SK-N-SH (cell line): ENCODE results near the gene KANSL3. TPM values are rescaled to one million over a fixed set of nuclear protein-coding genes. Genes with fewer than 3 reads are reported as not detected.

Experiments
- CTCF ChIA-PET: fragments of 300-600, 350-600 bp; formaldehyde crosslinking; extraction: SDS; loops from one replicate; lab custom pipeline; 2021; lab: Yijun Ruan, JAX
- POLR2A ChIA-PET: fragments of 350-600 bp; sonication (Branson Sonifier 250); formaldehyde crosslinking; extraction: SDS; loops from one replicate; lab custom pipeline; 2020; ENCODE audit warnings: antibody characterized with exemption, inconsistent platforms; lab: Yijun Ruan, JAX
- DNase-seq: peaks from one replicate; pipeline ENCODE4 v3.0.0; 2012
- H2AFZ ChIP-seq: fragments of 200-600 bp; sonication (generic); 2 replicates; pipeline ENCODE4 v1.8.1; 2016; ENCODE audit warnings: antibody characterized with exemption, mild to moderate bottlenecking, low read depth
- H3F3A ChIP-seq: fragments of 200-600 bp; sonication (generic); replicated peaks from 2 replicates; pipeline ENCODE3; 2016; ENCODE audit warnings: antibody characterized with exemption, mild to moderate bottlenecking; ENCODE audit not compliant: insufficient read depth
- H3K27ac ChIP-seq, 2 experiments: fragments of 200-500 bp in 1 of 2; fragments of 200-600 bp in 1 of 2; sonication (Bioruptor generic) in 1 of 2; sonication (generic), shearing (Covaris generic) in 1 of 2; 2 replicates each; pipeline versions ENCODE4 v1.5.1 to v1.6.1; 2014 to 2016; ENCODE audit warnings: low read depth in 2 of 2, inconsistent platforms in 1 of 2, low read length in 1 of 2, mild to moderate bottlenecking in 1 of 2, mixed read lengths in 1 of 2
- H3K27me3 ChIP-seq: fragments of 200-600 bp; sonication (generic), shearing (Covaris generic); 2 replicates; pipeline ENCODE4 v1.6.1; 2016; ENCODE audit warnings: mixed run types; ENCODE audit not compliant: insufficient read depth
- H3K36me3 ChIP-seq, 2 experiments: fragments of 200-500 bp in 1 of 2; fragments of 200-600 bp in 1 of 2; sonication (Bioruptor generic) in 1 of 2; sonication (generic) in 1 of 2; replicated peaks in 1 of 2; 2 replicates each; pipeline versions ENCODE3 to v1.5.1; 2014 to 2016; ENCODE audit warnings: low read length in 1 of 2, mild to moderate bottlenecking in 1 of 2; ENCODE audit not compliant: insufficient read depth in 2 of 2, control insufficient read depth in 1 of 2
- H3K4me1 ChIP-seq, 2 experiments: fragments of 200-500 bp in 1 of 2; fragments of 200-600 bp in 1 of 2; sonication (Bioruptor generic) in 1 of 2; sonication (generic), shearing (Covaris generic) in 1 of 2; 2 replicates each; pipeline versions ENCODE4 v1.5.1 to v1.6.1; 2014 to 2016; ENCODE audit warnings: low read depth in 1 of 2, low read length in 1 of 2, mixed run types in 1 of 2; ENCODE audit not compliant: insufficient read depth in 2 of 2, control insufficient read depth in 1 of 2
- H3K4me2 ChIP-seq: fragments of 200-600 bp; sonication (generic), shearing (Covaris generic); 2 replicates; pipeline ENCODE4 v1.6.1; 2017; ENCODE audit warnings: mixed run types
- H3K4me3 ChIP-seq, 2 experiments: fragments of 200-500 bp in 1 of 2; fragments of 200-600 bp in 1 of 2; sonication (Bioruptor generic) in 1 of 2; sonication (generic), shearing (Covaris generic) in 1 of 2; 2 replicates each; pipeline versions ENCODE4 v1.5.1 to v1.8.1; 2014 to 2016; ENCODE audit warnings: low read depth in 2 of 2, inconsistent platforms in 1 of 2, low read length in 1 of 2, mild to moderate bottlenecking in 1 of 2, mixed read lengths in 1 of 2, moderate library complexity in 1 of 2
- H3K79me2 ChIP-seq: fragments of 200-600 bp; sonication (generic); 2 replicates; pipeline ENCODE4 v1.8.1; 2017; ENCODE audit warnings: mild to moderate bottlenecking; ENCODE audit not compliant: insufficient read depth
- H3K9ac ChIP-seq: fragments of 200-600 bp; sonication (generic); 2 replicates; pipeline ENCODE4 v1.6.1; 2017; ENCODE audit warnings: mixed run types
- H3K9me2 ChIP-seq: fragments of 200-600 bp; sonication (generic); 2 replicates; pipeline ENCODE4 v1.6.1; 2017; ENCODE audit warnings: mixed run types
- H3K9me3 ChIP-seq: fragments of 200-600 bp; sonication (generic); 2 replicates; pipeline ENCODE4 v1.6.1; 2017; ENCODE audit warnings: mixed run types, mild to moderate bottlenecking, moderate library complexity
- H4K20me1 ChIP-seq: fragments of 200-600 bp; sonication (generic); 2 replicates; pipeline ENCODE4 v1.6.1; 2017; ENCODE audit warnings: mild to moderate bottlenecking, mixed run types; ENCODE audit not compliant: insufficient read depth
- EP300 ChIP-seq, 2 experiments: IDR thresholded peaks; 2 replicates each; pipeline versions ENCODE4 v1.4.0 to v1.6.1; 2012; ENCODE audit warnings: borderline replicate concordance in 1 of 2, low read depth in 1 of 2, low read length in 1 of 2
- EZH2phosphoT487 ChIP-seq: fragments of 200-600 bp; sonication (generic); IDR thresholded peaks from 2 replicates; pipeline ENCODE4 v1.6.1; 2017; ENCODE audit warnings: low read depth, mixed run types, mild to moderate bottlenecking, antibody characterized with exemption, moderate library complexity, borderline replicate concordance
- FOXJ3 ChIP-seq: sonication (generic); formaldehyde crosslinking; IDR thresholded peaks from 2 replicates; pipeline ENCODE4 v1.5.1; 2020; ENCODE audit warnings: mild to moderate bottlenecking, missing genetic modification reagents
- GABPA ChIP-seq: IDR thresholded peaks from 2 replicates; pipeline ENCODE4 v1.4.0; 2012; ENCODE audit warnings: low read depth, mild to moderate bottlenecking
- GATA2 ChIP-seq: sonication (generic); formaldehyde crosslinking; IDR thresholded peaks from 2 replicates; pipeline ENCODE4 v1.5.0; 2020; ENCODE audit warnings: mild to moderate bottlenecking, missing genetic modification reagents
- IRF3 ChIP-seq: fragments of 150-350 bp; IDR thresholded peaks from 2 replicates; pipeline ENCODE4 v1.6.1; 2016; ENCODE audit warnings: mild to moderate bottlenecking, low read depth, low read length
- JUND ChIP-seq: IDR thresholded peaks from 2 replicates; pipeline ENCODE4 v1.4.0; 2012
- RAD21 ChIP-seq: IDR thresholded peaks from 2 replicates; pipeline ENCODE4 v1.6.1; 2012; ENCODE audit warnings: mild to moderate bottlenecking, low read length
- RCOR1 ChIP-seq: fragments of 150-350 bp; IDR thresholded peaks from 2 replicates; pipeline ENCODE4 v1.6.1; 2017; ENCODE audit warnings: antibody characterized with exemption, low read length
- REST ChIP-seq: IDR thresholded peaks from 2 replicates; pipeline ENCODE4 v1.6.1; 2012; ENCODE audit warnings: mild to moderate bottlenecking, low read depth, low read length, moderate library complexity
- RXRA ChIP-seq: IDR thresholded peaks from 2 replicates; pipeline ENCODE4 v1.4.0; 2012; ENCODE audit warnings: low read depth, mild to moderate bottlenecking, borderline replicate concordance
- SIN3A ChIP-seq: IDR thresholded peaks from 2 replicates; pipeline ENCODE4 v1.6.1; 2012; ENCODE audit warnings: low read depth, mild to moderate bottlenecking, low read length, moderate library complexity, borderline replicate concordance
- SMC3 ChIP-seq: IDR thresholded peaks from 2 replicates; pipeline ENCODE4 v1.6.1; 2012; ENCODE audit warnings: low read depth, low read length, improper control_type of control experiment
- TCF12 ChIP-seq: IDR thresholded peaks from 2 replicates; pipeline ENCODE4 v1.4.0; 2012
- TEAD4 ChIP-seq: IDR thresholded peaks from 2 replicates; pipeline ENCODE4 v1.4.0; 2012; ENCODE audit warnings: mild to moderate bottlenecking, borderline replicate concordance; ENCODE audit not compliant: insufficient read depth
- USF1 ChIP-seq: IDR thresholded peaks from 2 replicates; pipeline ENCODE4 v1.4.0; 2012; ENCODE audit warnings: low read depth, borderline replicate concordance
- WGBS: methylation state at CpG from one replicate; pipeline ENCODE4 v1.1.6; 2017; ENCODE audit warnings: low lambda C conversion rate; 5-methylcytosine and 5-hydroxymethylcytosine counted together
- polyA plus RNA-seq, 3 experiments: library from polyadenylated mRNA; depleted of rRNA; stranded (reverse); fragments of >200 nt; gene quantifications; 2 replicates each; pipeline ENCODE4 v1.2.3, GENCODE V29; 2012
- TF ChIP-seq, protein P1 (sequence below): IDR thresholded peaks from 2 replicates; pipeline ENCODE4 v1.4.0; 2012; ENCODE audit warnings: low read depth
- TF ChIP-seq, protein P2 (sequence below): fragments of 150-350 bp; IDR thresholded peaks from 2 replicates; pipeline ENCODE4 v1.6.1; 2017; ENCODE audit warnings: antibody characterized with exemption, low read length, low read depth, borderline replicate concordance

Gene KANSL3
- polyA plus RNA-seq, 1 of the 3 experiments (the other 2 are of a cell fraction) = 10.7 TPM

GRCh38 chr2:96683972-96684820 lies 46.1 kb upstream of the KANSL3 start:
- Histone ChIP-seq H3K27ac (no peak overlapping the region), H3K36me3 (no peaks in the 10 kb centered on the region), H3K9me2 (no peaks in the 10 kb centered on the region), H3K27me3 (no peaks in the 10 kb centered on the region; the same call in 1 of the 2 replicates), H3K4me2 (no peak overlapping the region), H3F3A (no peaks in the 10 kb centered on the region), H4K20me1 (no peaks in the 10 kb centered on the region), H2AFZ (no peak overlapping the region), H3K9ac (no peak overlapping the region), H3K79me2 (no peaks in the 10 kb centered on the region), H3K4me1 (peaks cover 0 to 17% of the 10 kb centered on the region in 2 experiments; a peak in 1 of 4 replicates), H3K4me3 (no peak overlapping the region), H3K9me3 (no peaks in the 10 kb centered on the region)
- DNase-seq = no peak
- WGBS = 92% methylated on average over 2 of the region's 13 CpGs
- TF ChIP-seq GATA2 = no peak
- TF ChIP-seq, protein P1, sequence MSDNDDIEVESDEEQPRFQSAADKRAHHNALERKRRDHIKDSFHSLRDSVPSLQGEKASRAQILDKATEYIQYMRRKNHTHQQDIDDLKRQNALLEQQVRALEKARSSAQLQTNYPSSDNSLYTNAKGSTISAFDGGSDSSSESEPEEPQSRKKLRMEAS = no peak
- TF ChIP-seq SMC3 = no peak
- TF ChIP-seq GABPA = no peak
- TF ChIP-seq TCF12 = no peak
- TF ChIP-seq FOXJ3 (CRISPR knock-in tag) = no peak
- TF ChIP-seq EP300 (IDR thresholded peaks at IDR 0.05; ENCODE audit: borderline replicate concordance in 1 of 2, low read depth in 1 of 2, low read length in 1 of 2) = no peak
- TF ChIP-seq, protein P2, sequence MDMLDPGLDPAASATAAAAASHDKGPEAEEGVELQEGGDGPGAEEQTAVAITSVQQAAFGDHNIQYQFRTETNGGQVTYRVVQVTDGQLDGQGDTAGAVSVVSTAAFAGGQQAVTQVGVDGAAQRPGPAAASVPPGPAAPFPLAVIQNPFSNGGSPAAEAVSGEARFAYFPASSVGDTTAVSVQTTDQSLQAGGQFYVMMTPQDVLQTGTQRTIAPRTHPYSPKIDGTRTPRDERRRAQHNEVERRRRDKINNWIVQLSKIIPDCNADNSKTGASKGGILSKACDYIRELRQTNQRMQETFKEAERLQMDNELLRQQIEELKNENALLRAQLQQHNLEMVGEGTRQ = no peak
- TF ChIP-seq JUND = no peak
- TF ChIP-seq IRF3 = no peak
- no peak for TF ChIP-seq RAD21
- CTCF ChIA-PET = interaction anchor here (1.2 to 1.4 kb wide), 2 partner anchors 11 to 13 kb away, joined by 3 to 4 read pairs; no protein-coding TSS in a partner anchor
- POLR2A ChIA-PET = no interaction called here

GRCh38 chr2:96683307-96683706 lies 45.2 kb upstream of the KANSL3 start:
- H3K36me3 ChIP-seq = no peaks in the 10 kb centered on the region
- H4K20me1 ChIP-seq = no peaks in the 10 kb centered on the region
- POLR2A ChIA-PET = no interaction called here
- no peak overlapping the region for H3K4me3 ChIP-seq
- no peaks in the 10 kb centered on the region; the same call in 1 of the 2 replicates for H3K27me3 ChIP-seq
- no peaks in the 10 kb centered on the region for H3K79me2 ChIP-seq
- no peaks in the 10 kb centered on the region for H3K9me2 ChIP-seq
- DNase-seq = no peak
- 63% methylated on average over 5 of the region's 5 CpGs for WGBS
- CTCF ChIA-PET = interaction anchor here (1.4 kb wide), 1 partner anchor 12 kb away, joined by 3 read pairs; no protein-coding TSS in a partner anchor
- H3F3A ChIP-seq = no peaks in the 10 kb centered on the region
- no peak overlapping the region for H3K9ac ChIP-seq
- H3K4me1 ChIP-seq = peaks cover 0 to 17% of the 10 kb centered on the region in 2 experiments; a peak in 1 of 4 replicates
- no peak overlapping the region for H3K4me2 ChIP-seq
- no peak overlapping the region for H2AFZ ChIP-seq
- no peak overlapping the region for H3K27ac ChIP-seq
- no peaks in the 10 kb centered on the region for H3K9me3 ChIP-seq
- TF ChIP-seq JUND (no peak), EP300 (IDR thresholded peaks at IDR 0.05; ENCODE audit: borderline replicate concordance in 1 of 2, low read depth in 1 of 2, low read length in 1 of 2) (no peak), EZH2phosphoT487 (no peak), USF1 (no peak), SIN3A (no peak), RCOR1 (no peak), REST (no peak), RXRA (no peak), TEAD4 (no peak), RAD21 (no peak)
